Brain microvascular endothelial cell (primary cell): ENCODE data around the gene RAB32.

Experiments used
- DNase-seq: peaks from one replicate; pipeline ENCODE4 v3.0.0-alpha.2; 2020
- H3K27ac ChIP-seq: fragments of 250-450 bp; sonication (Bioruptor Pico); 2 replicates; pipeline ENCODE4 v1.5.1; 2020; ENCODE audit warnings: mild to moderate bottlenecking, moderate library complexity
- H3K27me3 ChIP-seq: fragments of 250-450 bp; sonication (Bioruptor Pico); replicated peaks from 2 replicates; pipeline ENCODE4 v1.5.1; 2020; ENCODE audit warnings: mild to moderate bottlenecking
- H3K36me3 ChIP-seq: fragments of 250-450 bp; sonication (Bioruptor Pico); replicated peaks from 2 replicates; pipeline ENCODE4 v1.5.1; 2020; ENCODE audit warnings: mild to moderate bottlenecking
- H3K4me3 ChIP-seq: 2 replicates; pipeline ENCODE4 v1.5.1; 2011; ENCODE audit warnings: low read depth, mild to moderate bottlenecking, control low read depth, low read length, moderate library complexity
- CTCF ChIP-seq: IDR thresholded peaks from 2 replicates; pipeline ENCODE4 v1.5.1; 2011; ENCODE audit warnings: low read depth, mild to moderate bottlenecking, moderate library complexity, low read length, control low read depth, inconsistent platforms; ENCODE audit errors: missing control alignments
- in situ Hi-C: cut with HindIII; loops from 2 replicates; pipeline ENCODE4 v1.10.0; 2017; ENCODE audit warnings: low sequenced_read_pairs, low pct_ligation_motif_present

The RAB32 gene

GRCh38 chr6:146601352-146601751, 57.7 kb downstream of the RAB32 start:
- H3K4me3 ChIP-seq = no peak overlapping the region
- no peak for DNase-seq
- in situ Hi-C loops = no loop called here
- H3K27ac ChIP-seq = no peak overlapping the region
- H3K36me3 ChIP-seq = no peaks in the 10 kb centered on the region
- H3K27me3 ChIP-seq = no peaks in the 10 kb centered on the region
- TF ChIP-seq CTCF = no peak

- no peak for DNase-seq
- Histone ChIP-seq H3K4me3 (no peak overlapping the region), H3K27ac (no peak overlapping the region), H3K36me3 (no peaks in the 10 kb centered on the region), H3K27me3 (no peaks in the 10 kb centered on the region)
- no peak for TF ChIP-seq CTCF
- in situ Hi-C loops = no loop called here
These were observed 58.9 kb downstream of the RAB32 start for GRCh38 chr6:146602526-146602925.
